Measurements from ENCODE around the gene TNS2. TPM values are rescaled to one million over a fixed set of nuclear protein-coding genes. Genes with fewer than 3 reads are reported as not detected.
"Not testable (repeated sequence)": the region's sequence is repeated elsewhere in the genome, so short reads cannot be mapped to it uniquely, and the experiment has no call there.

Gene TNS2
- total and polyA plus RNA-seq, 4 donors = 56.7 to 182 (median 105) TPM

DNA sequence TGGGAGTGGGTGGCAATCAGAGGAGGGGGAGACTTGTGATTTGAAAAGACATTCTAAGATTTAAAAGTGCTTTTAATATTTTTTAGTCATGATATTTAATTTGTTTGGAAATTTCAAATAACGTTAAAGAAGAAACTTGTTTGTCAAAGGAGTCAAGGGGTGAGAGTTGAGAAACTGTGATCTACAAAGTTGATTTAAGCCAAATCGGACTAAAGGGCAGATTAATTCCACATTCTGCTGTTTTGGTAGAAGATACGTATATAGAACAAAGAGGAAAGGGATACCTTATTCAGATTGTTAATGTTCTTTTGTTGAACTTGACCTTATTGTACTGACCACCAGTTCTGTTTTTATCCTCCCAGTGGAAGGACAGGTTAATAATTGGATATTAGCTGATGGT, 36.9 kb upstream of the TNS2 start:
- 83 to 86% methylated on average over 3 of the region's 3 CpGs for WGBS, 2 donors
- Histone ChIP-seq H3K4me1 (ENCODE audit: control insufficient read depth in 5 of 5, insufficient read depth in 5 of 5, low read length in 5 of 5) (peaks cover 2 to 8% (median 6%) of the 10 kb centered on the region in 5 donors), H3K36me3 (ENCODE audit: control insufficient read depth in 4 of 4, insufficient read depth in 4 of 4, low read length in 4 of 4) (peaks cover 0 to 11% (median 5%) of the 10 kb centered on the region in 4 donors), H3K9me3 (ENCODE audit: control insufficient read depth in 4 of 4, insufficient read depth in 3 of 4, low read length in 3 of 4) (no peaks in the 10 kb centered on the region), H3K27ac (ENCODE audit: low read depth in 1 of 2, low read length in 1 of 2) (no peak overlapping the region), H3K4me3 (no peak overlapping the region), H3K27me3 (ENCODE audit: control insufficient read depth in 3 of 3, insufficient read depth in 3 of 3, low read length in 2 of 3) (no peaks in the 10 kb centered on the region), H3K9ac (ENCODE audit: insufficient read depth in 1 of 2, low read length in 2 of 2) (no peak overlapping the region)
- TF ChIP-seq, protein P1, sequence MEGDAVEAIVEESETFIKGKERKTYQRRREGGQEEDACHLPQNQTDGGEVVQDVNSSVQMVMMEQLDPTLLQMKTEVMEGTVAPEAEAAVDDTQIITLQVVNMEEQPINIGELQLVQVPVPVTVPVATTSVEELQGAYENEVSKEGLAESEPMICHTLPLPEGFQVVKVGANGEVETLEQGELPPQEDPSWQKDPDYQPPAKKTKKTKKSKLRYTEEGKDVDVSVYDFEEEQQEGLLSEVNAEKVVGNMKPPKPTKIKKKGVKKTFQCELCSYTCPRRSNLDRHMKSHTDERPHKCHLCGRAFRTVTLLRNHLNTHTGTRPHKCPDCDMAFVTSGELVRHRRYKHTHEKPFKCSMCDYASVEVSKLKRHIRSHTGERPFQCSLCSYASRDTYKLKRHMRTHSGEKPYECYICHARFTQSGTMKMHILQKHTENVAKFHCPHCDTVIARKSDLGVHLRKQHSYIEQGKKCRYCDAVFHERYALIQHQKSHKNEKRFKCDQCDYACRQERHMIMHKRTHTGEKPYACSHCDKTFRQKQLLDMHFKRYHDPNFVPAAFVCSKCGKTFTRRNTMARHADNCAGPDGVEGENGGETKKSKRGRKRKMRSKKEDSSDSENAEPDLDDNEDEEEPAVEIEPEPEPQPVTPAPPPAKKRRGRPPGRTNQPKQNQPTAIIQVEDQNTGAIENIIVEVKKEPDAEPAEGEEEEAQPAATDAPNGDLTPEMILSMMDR (IDR thresholded peaks at IDR 0.05; ENCODE audit: control extremely low read depth, extremely low read depth) = no peak
- no peak for DNase-seq
- no peak for ATAC-seq (ENCODE audit: insufficient read depth, low FRiP score)

DNA sequence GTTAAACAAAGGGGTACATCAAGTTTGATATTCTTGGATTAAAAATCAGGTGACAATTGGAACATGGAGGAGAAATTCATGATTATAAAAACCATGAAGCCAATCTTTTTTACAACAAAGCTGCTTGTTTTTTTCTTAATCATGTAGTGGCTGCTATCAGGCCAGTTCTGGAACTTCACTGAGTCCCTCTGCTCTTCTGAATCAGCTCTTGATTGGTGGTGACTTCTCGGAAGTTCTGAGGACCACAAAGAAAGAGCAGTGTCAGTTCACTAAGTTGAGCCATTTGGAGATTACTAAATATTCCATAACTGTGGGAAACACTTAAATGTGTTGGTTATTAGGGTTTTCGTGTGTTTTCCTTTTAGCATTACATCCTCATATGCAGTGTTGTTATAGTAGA, 35.2 kb upstream of the TNS2 start:
- Histone ChIP-seq H3K27ac (ENCODE audit: low read depth in 1 of 2, low read length in 1 of 2) (no peak overlapping the region), H3K4me1 (ENCODE audit: control insufficient read depth in 5 of 5, insufficient read depth in 5 of 5, low read length in 5 of 5) (peaks cover 0 to 3% (median 0%) of the 10 kb centered on the region in 5 donors)

DNA sequence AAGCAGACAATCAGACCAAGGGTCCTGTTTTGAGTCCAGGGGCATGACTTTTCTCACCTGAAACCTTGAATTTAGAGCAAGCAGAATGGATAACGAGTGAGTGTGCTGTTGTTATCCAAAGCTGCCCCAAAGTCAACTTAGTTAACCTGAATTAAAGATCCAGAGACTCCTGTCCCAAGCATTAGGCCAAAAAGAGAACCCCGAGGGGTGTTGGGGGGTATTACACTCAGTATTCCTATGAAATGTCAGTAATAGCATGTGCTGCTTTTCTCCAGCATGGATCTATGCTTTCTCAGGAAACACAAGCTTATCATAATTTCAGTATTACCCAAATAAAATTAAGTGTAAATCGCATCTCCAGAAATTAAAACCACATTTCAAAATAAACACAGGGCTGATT, 24.6 kb upstream of the TNS2 start:
- H3K4me1 ChIP-seq (ENCODE audit: control insufficient read depth in 5 of 5, insufficient read depth in 5 of 5, low read length in 5 of 5) = no peaks in the 10 kb centered on the region
- H3K9ac ChIP-seq (ENCODE audit: insufficient read depth in 1 of 2, low read length in 2 of 2) = no peak overlapping the region
- TF ChIP-seq, protein P1 (IDR thresholded peaks at IDR 0.05; ENCODE audit: control extremely low read depth, extremely low read depth) = no peak
- no peaks in the 10 kb centered on the region for H3K9me3 ChIP-seq (ENCODE audit: control insufficient read depth in 4 of 4, insufficient read depth in 3 of 4, low read length in 3 of 4)
- H3K4me3 ChIP-seq = no peak overlapping the region
- no peak for ATAC-seq (ENCODE audit: insufficient read depth, low FRiP score)
- H3K27me3 ChIP-seq (ENCODE audit: control insufficient read depth in 3 of 3, insufficient read depth in 3 of 3, low read length in 2 of 3) = no peaks in the 10 kb centered on the region
- no peak for DNase-seq
- peaks cover 38 to 51% (median 41%) of the 10 kb centered on the region in 4 donors for H3K36me3 ChIP-seq (ENCODE audit: control insufficient read depth in 4 of 4, insufficient read depth in 4 of 4, low read length in 4 of 4)
- 85 to 86% methylated on average over 3 of the region's 3 CpGs for WGBS, 2 donors
- no peak overlapping the region for H3K27ac ChIP-seq (ENCODE audit: low read depth in 1 of 2, low read length in 1 of 2)

More for the DNA sequence above, 35.2 kb upstream of the TNS2 start:
- ATAC-seq (ENCODE audit: insufficient read depth, low FRiP score) = no peak
- 81 to 89% methylated on average over 2 of the region's 2 CpGs for WGBS, 2 donors
- TF ChIP-seq, protein P1 (IDR thresholded peaks at IDR 0.05; ENCODE audit: control extremely low read depth, extremely low read depth) = no peak
- Histone ChIP-seq H3K9me3 (ENCODE audit: control insufficient read depth in 4 of 4, insufficient read depth in 3 of 4, low read length in 3 of 4) (no peaks in the 10 kb centered on the region), H3K36me3 (ENCODE audit: control insufficient read depth in 4 of 4, insufficient read depth in 4 of 4, low read length in 4 of 4) (peaks cover under 1 to 22% (median 11%) of the 10 kb centered on the region in 4 donors), H3K27me3 (ENCODE audit: control insufficient read depth in 3 of 3, insufficient read depth in 3 of 3, low read length in 2 of 3) (no peaks in the 10 kb centered on the region), H3K4me3 (no peak overlapping the region), H3K9ac (ENCODE audit: insufficient read depth in 1 of 2, low read length in 2 of 2) (no peak overlapping the region)
- no peak for DNase-seq

DNA sequence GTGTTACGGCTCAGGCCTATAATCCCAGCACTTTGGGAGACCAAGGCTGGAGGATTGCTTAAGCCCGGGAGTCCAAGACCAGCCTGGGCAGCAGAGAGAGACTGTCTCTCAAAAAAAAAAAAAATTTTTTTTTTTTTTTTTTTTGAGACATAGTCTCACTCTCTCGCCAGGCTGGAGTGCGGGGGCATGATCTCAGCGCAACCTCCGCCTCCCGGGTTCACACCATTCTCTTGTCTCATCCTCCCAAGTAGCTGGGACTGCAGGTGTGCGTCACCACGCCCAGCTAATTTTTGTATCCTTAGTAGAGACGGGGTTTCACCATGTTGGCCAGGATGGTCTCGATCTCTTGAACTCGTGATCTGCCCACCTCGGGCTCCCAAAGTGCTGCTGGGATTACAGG, 22.9 kb upstream of the TNS2 start:
- H3K4me3 ChIP-seq; H3K9me3 ChIP-seq (ENCODE audit: control insufficient read depth in 4 of 4, insufficient read depth in 3 of 4, low read length in 3 of 4); H3K27ac ChIP-seq (ENCODE audit: low read depth in 1 of 2, low read length in 1 of 2); ATAC-seq (ENCODE audit: insufficient read depth, low FRiP score); H3K9ac ChIP-seq (ENCODE audit: insufficient read depth in 1 of 2, low read length in 2 of 2); DNase-seq; H3K27me3 ChIP-seq (ENCODE audit: control insufficient read depth in 3 of 3, insufficient read depth in 3 of 3, low read length in 2 of 3); H3K4me1 ChIP-seq (ENCODE audit: control insufficient read depth in 5 of 5, insufficient read depth in 5 of 5, low read length in 5 of 5): not testable (repeated sequence)
- peaks cover 35 to 50% (median 41%) of the 10 kb centered on the region in 4 donors for H3K36me3 ChIP-seq (ENCODE audit: control insufficient read depth in 4 of 4, insufficient read depth in 4 of 4, low read length in 4 of 4)
- 89 to 91% methylated on average over 13 of the region's 13 CpGs for WGBS, 2 donors
